SK-N-SH (cell line): ENCODE data around the gene SLC24A1.

Experiments used
- EP300 ChIP-seq, 2 experiments: IDR thresholded peaks; 2 replicates each; pipeline versions ENCODE4 v1.4.0 to v1.6.1; 2012; ENCODE audit warnings: borderline replicate concordance in 1 of 2, low read depth in 1 of 2, low read length in 1 of 2
- EZH2phosphoT487 ChIP-seq: fragments of 200-600 bp; sonication (generic); IDR thresholded peaks from 2 replicates; pipeline ENCODE4 v1.6.1; 2017; ENCODE audit warnings: low read depth, mixed run types, mild to moderate bottlenecking, antibody characterized with exemption, moderate library complexity, borderline replicate concordance
- GABPA ChIP-seq: IDR thresholded peaks from 2 replicates; pipeline ENCODE4 v1.4.0; 2012; ENCODE audit warnings: low read depth, mild to moderate bottlenecking
- POLR2AphosphoS5 ChIP-seq: IDR thresholded peaks from 2 replicates; pipeline ENCODE4 v1.6.1; 2012; ENCODE audit warnings: low read depth, low read length
- RAD21 ChIP-seq: IDR thresholded peaks from 2 replicates; pipeline ENCODE4 v1.6.1; 2012; ENCODE audit warnings: mild to moderate bottlenecking, low read length
- SIN3A ChIP-seq: IDR thresholded peaks from 2 replicates; pipeline ENCODE4 v1.6.1; 2012; ENCODE audit warnings: low read depth, mild to moderate bottlenecking, low read length, moderate library complexity, borderline replicate concordance
- SMC3 ChIP-seq: IDR thresholded peaks from 2 replicates; pipeline ENCODE4 v1.6.1; 2012; ENCODE audit warnings: low read depth, low read length, improper control_type of control experiment
- TAF1 ChIP-seq: IDR thresholded peaks from 2 replicates; pipeline ENCODE4 v1.6.1; 2012; ENCODE audit warnings: low read depth, mild to moderate bottlenecking, low read length, moderate library complexity, borderline replicate concordance
- TF ChIP-seq, protein P1 (sequence below): fragments of 200-600 bp; sonication (generic); IDR thresholded peaks from 2 replicates; pipeline ENCODE4 v1.6.1; 2017; ENCODE audit warnings: antibody characterized with exemption, mild to moderate bottlenecking, moderate library complexity
- TF ChIP-seq, protein P2 (sequence below): IDR thresholded peaks from 2 replicates; pipeline ENCODE4 v1.4.0; 2012; ENCODE audit warnings: low read depth

DNA sequence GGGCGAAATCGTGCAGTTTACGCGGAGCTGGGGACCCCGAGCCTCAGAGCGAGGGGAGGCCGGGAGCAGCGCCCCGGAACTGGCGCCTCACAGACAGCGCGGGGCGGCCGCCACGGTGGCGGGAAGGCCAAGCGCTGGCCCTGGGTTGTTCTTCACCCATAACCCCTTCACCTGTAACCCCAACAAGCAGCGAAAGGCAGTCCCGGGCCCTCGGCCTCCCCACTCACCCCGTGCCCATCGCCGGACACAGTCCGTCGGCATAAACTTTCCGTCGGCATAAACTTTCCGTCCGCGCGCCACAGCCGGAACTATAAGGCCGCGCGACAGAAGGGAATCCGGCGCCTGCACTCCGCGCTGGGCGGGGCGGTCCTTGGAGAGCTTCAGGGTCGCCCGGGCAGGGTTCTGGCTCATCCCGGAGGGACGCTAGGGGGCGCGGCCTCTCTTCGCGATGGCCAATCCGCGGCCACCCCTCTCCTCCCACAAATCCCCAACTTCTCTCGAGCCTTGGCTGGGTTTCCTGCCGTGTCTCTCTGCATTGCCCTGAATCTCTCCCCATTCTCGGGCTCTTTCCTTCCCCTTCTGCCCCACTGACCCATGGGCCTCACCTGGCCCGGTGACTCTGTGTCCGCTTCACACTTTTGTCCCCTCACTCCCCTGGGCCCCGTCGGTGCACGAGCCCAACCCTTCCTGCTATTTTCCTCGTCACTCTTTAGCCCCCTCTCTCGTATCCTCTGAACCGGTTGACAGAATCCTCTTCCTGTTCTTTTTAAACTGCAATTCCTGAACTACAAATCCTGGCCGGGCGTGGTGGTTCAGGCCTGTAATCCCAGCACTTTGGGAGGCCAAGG, 10.6 kb upstream of the SLC24A1 start, which contains the start of gene INTS14:
- TF ChIP-seq SIN3A (peak; percentile 89), EZH2phosphoT487 (no peak), POLR2AphosphoS5 (peak; percentile 90), SMC3 (peak; percentile 19), RAD21 (peak; percentile 63), EP300 (IDR thresholded peaks at IDR 0.05; ENCODE audit: borderline replicate concordance in 1 of 2, low read depth in 1 of 2, low read length in 1 of 2) (peak in 1 of 2 experiments; percentile 44; a peak in 1 of 4 replicates), TAF1 (peak; percentile 89), GABPA (peak; percentile 93)
- TF ChIP-seq, protein P1, sequence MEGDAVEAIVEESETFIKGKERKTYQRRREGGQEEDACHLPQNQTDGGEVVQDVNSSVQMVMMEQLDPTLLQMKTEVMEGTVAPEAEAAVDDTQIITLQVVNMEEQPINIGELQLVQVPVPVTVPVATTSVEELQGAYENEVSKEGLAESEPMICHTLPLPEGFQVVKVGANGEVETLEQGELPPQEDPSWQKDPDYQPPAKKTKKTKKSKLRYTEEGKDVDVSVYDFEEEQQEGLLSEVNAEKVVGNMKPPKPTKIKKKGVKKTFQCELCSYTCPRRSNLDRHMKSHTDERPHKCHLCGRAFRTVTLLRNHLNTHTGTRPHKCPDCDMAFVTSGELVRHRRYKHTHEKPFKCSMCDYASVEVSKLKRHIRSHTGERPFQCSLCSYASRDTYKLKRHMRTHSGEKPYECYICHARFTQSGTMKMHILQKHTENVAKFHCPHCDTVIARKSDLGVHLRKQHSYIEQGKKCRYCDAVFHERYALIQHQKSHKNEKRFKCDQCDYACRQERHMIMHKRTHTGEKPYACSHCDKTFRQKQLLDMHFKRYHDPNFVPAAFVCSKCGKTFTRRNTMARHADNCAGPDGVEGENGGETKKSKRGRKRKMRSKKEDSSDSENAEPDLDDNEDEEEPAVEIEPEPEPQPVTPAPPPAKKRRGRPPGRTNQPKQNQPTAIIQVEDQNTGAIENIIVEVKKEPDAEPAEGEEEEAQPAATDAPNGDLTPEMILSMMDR, result peak; percentile 54
- TF ChIP-seq, protein P2, sequence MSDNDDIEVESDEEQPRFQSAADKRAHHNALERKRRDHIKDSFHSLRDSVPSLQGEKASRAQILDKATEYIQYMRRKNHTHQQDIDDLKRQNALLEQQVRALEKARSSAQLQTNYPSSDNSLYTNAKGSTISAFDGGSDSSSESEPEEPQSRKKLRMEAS, result peak; percentile 89
